HEK293T (cell line): ENCODE results near the gene WWOX.

Experiments
- CTCF ChIA-PET: fragments of 350-600 bp; formaldehyde crosslinking; extraction: SDS; loops from one replicate; lab custom pipeline; 2021; ENCODE audit warnings: antibody characterized with exemption, inconsistent platforms; lab: Yijun Ruan, JAX
- POLR2A ChIA-PET: fragments of 350-600 bp; formaldehyde crosslinking; extraction: SDS; loops from one replicate; lab custom pipeline; 2020; ENCODE audit warnings: antibody characterized with exemption, inconsistent platforms; lab: Yijun Ruan, JAX
- DNase-seq: peaks from one replicate; pipeline ENCODE4 v3.0.0; 2012; ENCODE audit warnings: mixed read lengths; ENCODE audit errors: extremely low spot score
- ARNT ChIP-seq: fragments of 450-650 bp; IDR thresholded peaks from 2 replicates; pipeline ENCODE4 v1.6.1; 2017; ENCODE audit warnings: mild to moderate bottlenecking
- BHLHE40 ChIP-seq: fragments of 450-650 bp; IDR thresholded peaks from 2 replicates; pipeline ENCODE4 v1.6.1; 2016; ENCODE audit warnings: mild to moderate bottlenecking, moderate library complexity, borderline replicate concordance
- CTBP1 ChIP-seq: fragments of 450-650 bp; IDR thresholded peaks from 2 replicates; pipeline ENCODE4 v1.6.1; 2016; ENCODE audit warnings: borderline replicate concordance
- ELF4 ChIP-seq: fragments of 450-650 bp; IDR thresholded peaks from 2 replicates; pipeline ENCODE4 v1.6.1; 2017; ENCODE audit warnings: antibody characterized with exemption
- FOXA1 ChIP-seq: fragments of 450-650 bp; IDR thresholded peaks from 2 replicates; pipeline ENCODE4 v1.6.1; 2016; ENCODE audit warnings: mild to moderate bottlenecking
- FOXK2 ChIP-seq: fragments of 450-650 bp; IDR thresholded peaks from 2 replicates; pipeline ENCODE4 v1.6.1; 2016; ENCODE audit warnings: mild to moderate bottlenecking
- FOXM1 ChIP-seq: fragments of 450-650 bp; IDR thresholded peaks from 2 replicates; pipeline ENCODE4 v1.6.1; 2017; ENCODE audit warnings: mild to moderate bottlenecking, borderline replicate concordance
- HDGF ChIP-seq: fragments of 450-650 bp; IDR thresholded peaks from 2 replicates; pipeline ENCODE4 v1.6.1; 2017; ENCODE audit warnings: antibody characterized with exemption, borderline replicate concordance
- L3MBTL2 ChIP-seq: fragments of 450-650 bp; conservative IDR thresholded peaks from 2 replicates; pipeline ENCODE4 v1.6.1; 2016; ENCODE audit warnings: mild to moderate bottlenecking
- LEF1 ChIP-seq: fragments of 450-650 bp; IDR thresholded peaks from 2 replicates; pipeline ENCODE4 v1.6.1; 2017; ENCODE audit warnings: mild to moderate bottlenecking, borderline replicate concordance
- SP1 ChIP-seq: fragments of 450-650 bp; IDR thresholded peaks from 2 replicates; pipeline ENCODE4 v1.6.1; 2017
- SUZ12 ChIP-seq: fragments of 450-650 bp; IDR thresholded peaks from 2 replicates; pipeline ENCODE4 v1.6.1; 2016; ENCODE audit warnings: mild to moderate bottlenecking
- TARDBP ChIP-seq: fragments of 450-650 bp; IDR thresholded peaks from 2 replicates; pipeline ENCODE4 v1.6.1; 2016
- ZNF384 ChIP-seq: fragments of 450-650 bp; IDR thresholded peaks from 2 replicates; pipeline ENCODE4 v1.6.1; 2016
- TF ChIP-seq, protein P1 (sequence below): fragments of 450-650 bp; IDR thresholded peaks from 2 replicates; pipeline ENCODE4 v1.6.1; 2016

The WWOX gene

DNA sequence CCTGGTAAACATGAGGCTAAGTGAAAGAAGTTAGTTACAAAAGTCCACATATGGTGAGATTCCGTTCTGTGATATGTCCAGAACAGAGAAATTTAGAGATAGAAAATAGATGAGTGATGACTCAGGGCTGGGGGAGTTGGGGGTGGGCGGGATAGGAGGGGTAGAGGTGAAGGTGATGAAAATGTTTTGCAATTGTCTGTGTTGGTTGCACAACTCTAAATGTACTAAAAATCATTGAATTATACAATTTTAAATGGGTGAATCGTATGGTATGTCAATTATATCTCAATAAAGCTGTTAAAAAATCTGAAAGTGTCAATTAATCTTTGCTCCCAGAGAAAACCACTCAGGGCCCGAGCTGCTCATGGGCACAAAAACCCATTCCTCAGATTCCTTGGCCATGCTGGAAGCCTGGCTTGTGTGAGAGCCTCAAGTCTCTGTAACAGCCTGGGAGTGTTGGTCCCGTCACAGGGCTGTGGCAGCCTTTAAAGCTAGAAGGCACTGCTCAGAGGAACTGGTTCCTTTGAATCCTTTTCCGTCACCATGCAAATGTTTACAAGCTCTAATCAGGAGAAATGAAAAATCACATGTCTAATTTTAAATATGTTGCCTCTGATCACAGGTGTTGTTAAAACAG lies 225.3 kb downstream of the WWOX start:
- peak; percentile 20 for DNase-seq
- CTCF ChIA-PET = no interaction called here
- TF ChIP-seq FOXM1 (no peak), SUZ12 (no peak), FOXK2 (no peak), LEF1 (no peak)
- POLR2A ChIA-PET = no interaction called here

- peak; percentile 27 for DNase-seq
- ChIA-PET CTCF (interaction anchor here (0.6 kb wide), 1 partner anchor 10 kb away, joined by 3 read pairs; no protein-coding TSS in a partner anchor), POLR2A (no interaction called here)
- TF ChIP-seq, protein P1, sequence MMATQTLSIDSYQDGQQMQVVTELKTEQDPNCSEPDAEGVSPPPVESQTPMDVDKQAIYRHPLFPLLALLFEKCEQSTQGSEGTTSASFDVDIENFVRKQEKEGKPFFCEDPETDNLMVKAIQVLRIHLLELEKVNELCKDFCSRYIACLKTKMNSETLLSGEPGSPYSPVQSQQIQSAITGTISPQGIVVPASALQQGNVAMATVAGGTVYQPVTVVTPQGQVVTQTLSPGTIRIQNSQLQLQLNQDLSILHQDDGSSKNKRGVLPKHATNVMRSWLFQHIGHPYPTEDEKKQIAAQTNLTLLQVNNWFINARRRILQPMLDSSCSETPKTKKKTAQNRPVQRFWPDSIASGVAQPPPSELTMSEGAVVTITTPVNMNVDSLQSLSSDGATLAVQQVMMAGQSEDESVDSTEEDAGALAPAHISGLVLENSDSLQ = peak; percentile 89
- TF ChIP-seq FOXA1 = no peak
- TF ChIP-seq CTBP1 = peak; percentile 43; the same call in 1 of the 2 replicates
Observed at GRCh38 chr16:78325468-78326352, 226.3 kb downstream of the WWOX start.

DNA sequence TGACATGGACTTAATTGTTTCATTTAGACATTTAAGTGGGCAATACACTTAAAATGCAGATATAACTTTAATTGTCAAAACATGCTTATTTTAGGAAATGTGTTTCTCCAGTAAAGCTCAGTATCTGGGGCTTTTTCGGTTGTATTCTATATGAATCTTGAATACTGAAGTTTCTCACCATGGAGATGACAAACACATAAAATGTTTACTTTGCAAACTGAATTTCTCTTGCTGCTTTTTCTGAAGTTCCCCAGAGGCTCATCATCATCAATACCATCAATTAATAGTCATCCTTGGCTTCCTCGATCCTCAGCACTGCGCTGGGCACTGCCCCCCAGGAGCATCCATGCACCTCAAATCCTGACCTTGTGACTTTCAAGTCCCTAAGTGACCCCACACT lies 227.3 kb downstream of the WWOX start:
- no peak for DNase-seq
- ChIA-PET CTCF (no interaction called here), POLR2A (no interaction called here)
- no peak for TF ChIP-seq TARDBP
- TF ChIP-seq, protein P1 = no peak
- TF ChIP-seq SUZ12 = no peak
- no peak for TF ChIP-seq ARNT
- TF ChIP-seq L3MBTL2 = no peak
- no peak for TF ChIP-seq ZNF384
- no peak for TF ChIP-seq SP1
- TF ChIP-seq FOXA1 = no peak
- no peak for TF ChIP-seq BHLHE40
- no peak for TF ChIP-seq ELF4
- TF ChIP-seq FOXM1 = no peak

GRCh38 chr16:78331731-78332130 lies 232.3 kb downstream of the WWOX start:
- no peak for TF ChIP-seq ZNF384
- ChIA-PET CTCF (no interaction called here), POLR2A (no interaction called here)
- DNase-seq = no peak

GRCh38 chr16:78333808-78334207 lies 234.4 kb downstream of the WWOX start:
- DNase-seq = no peak
- ChIA-PET CTCF (interaction anchor here (0.6 kb wide), 1 partner anchor 104 kb away, joined by 4 read pairs; no protein-coding TSS in a partner anchor), POLR2A (no interaction called here)
- TF ChIP-seq SP1 (no peak), LEF1 (no peak), FOXM1 (no peak), BHLHE40 (no peak), HDGF (no peak), FOXA1 (no peak), CTBP1 (no peak), ZNF384 (no peak)

DNA sequence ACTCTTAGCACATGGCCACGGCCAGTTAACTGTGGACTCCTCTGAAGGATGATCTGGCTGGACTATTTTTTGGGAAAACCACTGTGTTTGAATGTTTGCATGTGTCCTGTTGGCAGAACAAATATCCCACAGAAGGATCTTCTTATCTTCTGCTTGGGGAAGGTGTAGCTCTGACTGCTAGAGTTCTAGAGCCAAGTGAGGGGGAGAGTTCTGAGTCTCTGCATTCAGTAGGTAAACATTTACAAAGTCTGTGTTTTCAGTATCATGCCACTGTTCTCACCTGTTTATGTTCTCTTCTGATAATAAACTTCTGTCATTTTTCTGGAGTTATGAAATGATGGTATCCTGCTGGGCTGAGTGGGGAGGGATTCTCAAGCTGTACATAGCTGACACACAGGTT lies 241.1 kb downstream of the WWOX start:
- no peak for DNase-seq
- TF ChIP-seq TARDBP = no peak
- no peak for TF ChIP-seq BHLHE40
- no peak for TF ChIP-seq ZNF384
- no peak for TF ChIP-seq ARNT
- no peak for TF ChIP-seq L3MBTL2
- no peak for TF ChIP-seq FOXM1
- no peak for TF ChIP-seq LEF1
- no peak for TF ChIP-seq FOXA1
- TF ChIP-seq SP1 = no peak
- ChIA-PET POLR2A (no interaction called here), CTCF (no interaction called here)

GRCh38 chr16:78348068-78348467 lies 248.6 kb downstream of the WWOX start:
- DNase-seq = no peak
- ChIA-PET POLR2A (no interaction called here), CTCF (no interaction called here)
- TF ChIP-seq TARDBP = no peak
- TF ChIP-seq FOXA1 = no peak
- no peak for TF ChIP-seq FOXK2
- no peak for TF ChIP-seq HDGF
- no peak for TF ChIP-seq CTBP1
- TF ChIP-seq, protein P1 = no peak
- TF ChIP-seq SP1 = no peak
- TF ChIP-seq FOXM1 = no peak
- TF ChIP-seq ARNT = no peak
